Measurements from ENCODE around the gene MOV10L1. TPM values are rescaled to one million over a fixed set of nuclear protein-coding genes. Genes with fewer than 3 reads are reported as not detected.

MOV10L1 gene
- total RNA-seq, 1 donor from 2014 or later: not detected

- peak; percentile 34 for DNase-seq
- intact Hi-C loops (cut with DNase I): no loop called here
- no peak for ATAC-seq (ENCODE audit: poor library complexity)
Measured at GRCh38 chr22:50058061-50058905, 31.5 kb upstream of the MOV10L1 start, which contains the start of gene TTLL8. TTLL8 (minus strand) TSS chr22:50058298.

DNA sequence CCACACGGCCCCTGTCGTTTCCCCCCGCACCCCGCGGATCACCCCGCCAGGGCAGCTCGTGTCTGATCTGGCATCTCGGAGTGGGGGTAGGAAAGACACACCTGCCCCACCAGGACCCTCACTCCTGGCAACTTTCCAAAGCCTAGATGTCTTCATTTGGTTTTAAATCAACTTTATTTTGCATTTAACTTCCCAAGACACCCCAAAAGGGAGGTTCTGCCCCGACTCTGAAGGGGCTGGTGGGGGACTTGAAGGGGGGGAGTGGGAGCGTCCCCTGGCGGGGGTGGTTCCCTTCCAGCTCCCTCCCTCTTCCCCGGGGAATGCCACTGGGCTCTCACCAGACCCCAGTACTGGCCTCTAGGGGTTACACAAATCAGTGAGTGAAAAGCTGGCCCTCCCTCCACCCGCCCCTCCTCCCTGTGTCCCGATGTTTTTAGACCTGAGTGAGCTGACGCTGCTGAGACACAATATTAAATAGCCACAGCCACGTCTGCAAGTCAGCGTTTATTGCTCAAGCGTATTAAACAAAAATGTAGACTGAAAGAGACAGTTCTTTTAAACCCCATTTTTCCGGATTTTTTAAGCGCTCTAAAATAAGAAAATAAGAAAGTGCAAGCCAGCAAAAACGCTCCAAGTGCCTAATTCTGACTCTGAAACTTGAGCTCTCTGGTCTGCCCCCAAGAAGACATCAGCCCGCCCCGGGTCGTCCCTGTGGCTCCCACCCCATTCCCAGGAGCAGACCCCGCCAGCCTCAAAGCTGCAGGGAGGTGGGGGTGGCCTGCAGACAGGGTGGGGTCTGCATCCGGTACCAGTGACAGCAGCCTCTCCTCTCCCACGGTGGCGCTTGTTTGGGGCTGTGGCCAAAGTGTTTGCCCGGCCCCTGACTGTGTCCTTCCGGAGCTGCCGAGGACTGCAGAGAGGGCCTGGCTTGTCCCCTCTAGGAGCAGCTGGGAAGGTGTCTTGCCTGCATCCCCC lies 30.6 kb upstream of the MOV10L1 start:
- intact Hi-C loops (cut with DNase I): no loop called here
- ATAC-seq (ENCODE audit: poor library complexity) (no peak), DNase-seq (peak; percentile 37)

GRCh38 chr22:50059881-50060262 lies 29.9 kb upstream of the MOV10L1 start:
- no peak for DNase-seq
- intact Hi-C loops (cut with DNase I): no loop called here
- ATAC-seq (ENCODE audit: poor library complexity): no peak

- DNase-seq (peak; percentile 41), ATAC-seq (ENCODE audit: poor library complexity) (no peak)
- intact Hi-C loops (cut with DNase I): no loop called here
Measured at GRCh38 chr22:50060441-50061140, 29.2 kb upstream of the MOV10L1 start.

GRCh38 chr22:50061141-50061823 lies 28.5 kb upstream of the MOV10L1 start:
- ATAC-seq (ENCODE audit: poor library complexity) (no peak), DNase-seq (peak; percentile 33)
- intact Hi-C loops (cut with DNase I): no loop called here

DNA sequence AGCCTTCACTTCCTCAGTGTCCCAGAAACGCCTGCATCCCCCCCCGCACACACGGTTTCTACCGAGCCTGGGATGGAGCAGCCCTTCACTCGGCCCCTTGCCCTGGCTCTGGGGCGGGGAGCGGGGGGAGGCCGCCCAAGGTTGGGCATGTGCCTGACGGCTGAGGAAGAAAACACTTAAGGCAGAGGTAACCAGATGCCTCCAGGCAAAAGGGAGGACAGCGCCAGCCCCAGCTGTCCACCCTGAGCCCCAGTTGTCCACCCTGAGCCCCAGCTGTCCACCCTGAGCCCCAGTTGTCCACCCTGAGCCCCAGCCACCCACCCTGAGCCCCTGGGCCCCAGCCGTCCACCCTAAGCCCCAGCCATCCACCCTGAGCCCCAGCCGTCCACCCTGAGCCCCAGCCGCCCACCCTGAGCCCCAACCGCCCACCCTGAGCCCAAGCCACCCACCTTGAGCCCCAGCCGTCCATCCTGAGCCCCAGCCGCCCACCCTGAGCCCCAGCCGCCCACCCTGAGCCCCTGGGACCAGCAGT lies 27.9 kb upstream of the MOV10L1 start:
- DNase-seq: peak; percentile 20
- ATAC-seq (ENCODE audit: poor library complexity): no peak
- intact Hi-C loops (cut with DNase I): no loop called here

GRCh38 chr22:50062509-50063135 lies 27.2 kb upstream of the MOV10L1 start:
- ATAC-seq (ENCODE audit: poor library complexity) (no peak), DNase-seq (peak; percentile 26)
- intact Hi-C loops (cut with DNase I): no loop called here

- intact Hi-C loops (cut with DNase I): no loop called here
- DNase-seq (peak; percentile 29), ATAC-seq (ENCODE audit: poor library complexity) (no peak)
Measured at GRCh38 chr22:50063589-50064393, 26.0 kb upstream of the MOV10L1 start.

DNA sequence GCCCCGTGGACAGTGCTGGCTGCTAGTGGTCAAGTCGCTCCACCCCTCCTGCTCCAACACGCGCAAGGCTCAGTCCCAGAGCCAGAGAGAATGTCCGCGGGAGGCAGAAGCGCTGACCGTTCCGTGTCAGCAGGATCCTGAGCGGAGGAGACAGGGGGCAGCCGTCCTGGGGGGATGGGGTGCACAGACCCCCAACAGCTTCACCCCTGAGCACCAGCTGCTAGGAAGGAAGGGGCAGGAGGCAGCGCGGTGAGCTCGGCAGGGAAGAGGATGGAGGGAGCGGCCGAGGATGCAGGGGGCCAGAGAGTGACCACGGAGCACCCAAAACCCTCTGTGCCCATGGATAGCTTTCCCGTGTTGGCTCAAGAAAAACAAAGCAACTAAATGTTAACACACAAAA lies 25.4 kb upstream of the MOV10L1 start:
- peak; percentile 22 for DNase-seq
- ATAC-seq (ENCODE audit: poor library complexity): no peak

DNA sequence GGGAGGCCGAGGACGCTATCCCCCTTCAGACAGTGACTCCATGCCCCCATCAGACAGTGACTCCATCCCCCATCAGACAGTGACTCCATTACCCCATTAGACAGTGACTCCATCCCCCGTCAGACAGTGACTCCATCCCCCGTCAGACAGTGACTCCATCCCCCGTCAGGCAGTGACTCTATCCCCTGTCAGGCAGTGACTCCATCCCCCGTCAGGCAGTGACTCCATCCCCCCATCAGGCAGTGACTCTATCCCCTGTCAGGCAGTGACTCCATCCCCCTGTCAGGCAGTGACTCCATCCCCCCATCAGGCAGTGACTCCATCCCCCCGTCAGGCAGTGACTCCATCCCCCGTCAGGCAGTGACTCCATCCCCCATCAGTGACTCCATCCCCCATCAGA lies 22.6 kb upstream of the MOV10L1 start:
- ATAC-seq (ENCODE audit: poor library complexity): no peak
- no peak for DNase-seq
- intact Hi-C loops (cut with DNase I): no loop called here

More for the DNA sequence above, 25.4 kb upstream of the MOV10L1 start:
- intact Hi-C loops (cut with DNase I): no loop called here

GRCh38 chr22:50068096-50068495 lies 21.7 kb upstream of the MOV10L1 start:
- intact Hi-C loops (cut with DNase I): no loop called here
- no peak for ATAC-seq (ENCODE audit: poor library complexity)
- peak; percentile 20 for DNase-seq

- peak; percentile 17 for DNase-seq
- ATAC-seq (ENCODE audit: poor library complexity): no peak
- intact Hi-C loops (cut with DNase I): no loop called here
Measured at GRCh38 chr22:50070366-50070765, 19.4 kb upstream of the MOV10L1 start.

GRCh38 chr22:50071432-50072166 lies 18.2 kb upstream of the MOV10L1 start:
- intact Hi-C loops (cut with DNase I): no loop called here
- peak; percentile 8 for DNase-seq
- ATAC-seq (ENCODE audit: poor library complexity): no peak

GRCh38 chr22:50072167-50072555 lies 17.6 kb upstream of the MOV10L1 start:
- ATAC-seq (ENCODE audit: poor library complexity) (no peak), DNase-seq (peak; percentile 9)
- intact Hi-C loops (cut with DNase I): no loop called here

DNA sequence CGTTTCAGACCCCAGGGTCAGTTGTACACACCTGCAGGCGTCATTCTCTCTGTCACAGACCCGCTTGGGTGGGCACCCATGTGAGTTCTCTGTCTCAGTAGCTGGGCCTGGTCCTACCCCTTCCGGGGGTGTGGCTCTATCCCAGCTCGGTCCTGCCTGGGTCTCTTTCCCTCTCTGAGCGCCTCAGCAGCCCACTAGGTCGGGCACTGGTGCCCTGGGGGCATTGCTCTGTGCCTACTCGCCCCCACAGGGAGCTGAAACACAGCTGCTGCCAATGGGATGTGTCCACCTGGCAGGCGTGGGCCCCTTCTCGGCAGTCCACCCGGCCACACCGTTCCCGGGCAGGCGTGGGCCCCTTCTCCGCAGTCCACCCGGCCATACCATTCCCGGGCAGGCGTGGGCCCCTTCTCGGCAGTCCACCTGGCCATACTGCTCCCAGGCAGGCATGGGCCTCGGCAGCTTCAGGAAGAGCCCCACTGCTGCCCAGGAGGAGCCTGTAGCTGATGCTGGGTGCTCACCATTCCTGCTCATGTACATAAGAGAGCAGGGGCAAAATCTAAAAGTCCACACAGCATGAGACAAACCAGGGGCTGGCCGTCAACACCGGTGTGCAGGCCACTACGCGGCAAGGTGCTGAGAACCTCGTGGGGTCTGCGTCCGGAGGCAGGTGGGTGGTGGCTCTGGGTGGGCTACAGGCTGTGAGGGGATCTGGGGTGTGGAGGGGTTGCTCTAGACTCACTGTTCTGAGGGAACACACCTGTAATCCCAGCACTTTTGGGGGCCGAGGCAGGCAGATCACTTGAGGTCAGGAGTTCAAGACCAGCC lies 16.9 kb upstream of the MOV10L1 start:
- intact Hi-C loops (cut with DNase I): no loop called here
- DNase-seq (peak; percentile 27), ATAC-seq (ENCODE audit: poor library complexity) (no peak)
